HG02938 (cell line): ENCODE data around the gene DOCK11.

ENCODE experiments used
- ATAC-seq: cut with Tn5 transposase; IDR thresholded peaks from one replicate; pipeline ENCODE4 v1.9.1; 2021; ENCODE audit warnings: mild to moderate bottlenecking, moderate library complexity; ENCODE audit not compliant: unreplicated experiment

Gene DOCK11

GRCh38 chrX:118528071-118528737, 32.6 kb downstream of the DOCK11 start:
- peak; percentile 87 for ATAC-seq

DNA sequence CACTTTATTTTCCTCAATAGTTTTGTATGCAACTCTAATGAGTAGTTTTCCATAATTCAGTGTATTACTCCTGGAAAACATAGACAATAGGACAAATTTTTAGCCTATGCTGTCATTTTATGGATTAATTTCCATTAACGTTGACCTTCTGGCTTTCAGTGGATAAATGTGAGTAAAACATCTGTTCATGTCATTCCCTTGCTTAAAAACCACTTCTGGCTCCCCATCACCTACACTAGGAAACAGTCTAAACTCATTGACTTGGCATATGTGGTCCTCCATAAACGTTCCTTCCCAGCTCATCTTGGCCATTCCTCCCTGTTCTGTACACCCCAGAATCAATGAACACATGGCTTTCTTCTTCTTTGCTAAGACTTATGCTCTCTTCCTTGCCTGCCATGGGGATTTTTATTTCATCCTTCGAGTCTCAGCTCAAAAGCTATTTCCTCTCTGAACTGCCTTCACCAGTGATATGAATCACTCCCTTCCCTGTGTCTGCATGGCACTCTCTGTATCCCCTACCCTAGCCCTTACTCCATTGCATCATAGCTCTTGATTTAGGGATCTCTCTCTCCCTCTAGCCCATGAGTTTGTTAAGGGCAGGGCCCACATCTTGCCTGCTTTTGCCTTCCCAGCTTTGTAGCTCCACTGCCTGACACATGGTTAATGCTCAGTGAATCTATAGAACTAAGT, 34.8 kb downstream of the DOCK11 start:
- no peak for ATAC-seq

GRCh38 chrX:118534716-118535493, 39.3 kb downstream of the DOCK11 start:
- no peak for ATAC-seq

GRCh38 chrX:118536204-118536603, 40.6 kb downstream of the DOCK11 start:
- peak; percentile 74 for ATAC-seq

GRCh38 chrX:118536687-118537461, 41.3 kb downstream of the DOCK11 start:
- ATAC-seq: peak; percentile 65

DNA sequence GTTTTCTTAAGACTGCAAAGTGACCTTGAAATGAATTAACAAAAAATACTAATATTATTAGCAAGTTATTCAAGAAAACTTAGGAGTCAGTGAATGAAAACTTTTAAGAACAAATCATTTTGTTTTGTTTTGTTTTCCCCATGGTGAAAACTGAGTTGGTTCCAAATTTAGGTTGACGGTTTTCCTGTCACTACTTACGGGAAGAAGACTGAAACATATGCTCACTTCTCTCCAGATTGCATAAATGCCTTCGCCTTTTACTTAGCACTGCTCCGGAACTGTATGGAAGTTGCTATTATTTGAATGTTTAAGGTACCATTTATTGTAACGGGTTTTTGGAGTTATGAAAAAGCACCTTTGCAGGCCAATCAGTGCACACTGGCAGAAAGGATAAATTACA, 42.8 kb downstream of the DOCK11 start:
- ATAC-seq: no peak

DNA sequence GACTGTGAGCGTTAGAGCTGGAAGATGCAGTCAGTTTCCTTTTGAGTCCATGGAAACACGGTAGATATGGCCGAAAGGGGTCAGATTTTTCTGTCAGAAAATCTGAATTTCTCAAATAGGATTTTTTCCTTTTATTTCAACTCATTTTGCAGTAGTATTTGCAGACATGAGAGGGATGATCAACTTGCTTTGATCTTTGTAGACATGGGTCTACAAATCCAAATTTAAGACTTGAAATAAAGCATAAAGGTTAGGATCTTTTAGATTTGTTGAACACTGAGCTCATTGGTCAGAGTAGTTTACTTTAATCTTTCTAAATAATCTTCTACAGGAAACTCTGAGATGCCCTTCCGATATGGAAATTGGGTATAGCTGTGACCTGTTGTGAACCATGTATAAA, 44.7 kb downstream of the DOCK11 start:
- ATAC-seq: no peak

DNA sequence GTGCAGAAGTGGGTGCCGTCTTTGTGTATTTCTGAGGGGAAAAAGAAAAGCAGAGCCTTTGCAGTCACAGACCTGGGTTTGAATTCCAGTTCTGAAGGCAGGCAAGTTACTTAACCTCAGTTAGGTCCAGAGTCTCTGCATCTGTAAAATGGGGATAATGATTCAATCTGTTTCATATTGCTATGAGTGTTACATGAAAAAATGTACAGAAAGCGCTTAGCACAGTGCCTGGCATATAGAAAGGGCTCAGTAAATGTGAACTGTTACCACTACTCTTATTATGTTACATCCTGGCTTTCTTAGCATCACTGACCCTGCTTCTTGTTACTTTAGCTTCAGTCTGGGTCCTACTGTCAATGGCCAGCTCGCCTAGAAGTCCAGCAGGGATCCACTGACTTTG, 45.9 kb downstream of the DOCK11 start:
- no peak for ATAC-seq

- no peak for ATAC-seq
These were observed 49.9 kb downstream of the DOCK11 start for GRCh38 chrX:118545510-118545909.

GRCh38 chrX:118548841-118549240, 53.2 kb downstream of the DOCK11 start:
- no peak for ATAC-seq

DNA sequence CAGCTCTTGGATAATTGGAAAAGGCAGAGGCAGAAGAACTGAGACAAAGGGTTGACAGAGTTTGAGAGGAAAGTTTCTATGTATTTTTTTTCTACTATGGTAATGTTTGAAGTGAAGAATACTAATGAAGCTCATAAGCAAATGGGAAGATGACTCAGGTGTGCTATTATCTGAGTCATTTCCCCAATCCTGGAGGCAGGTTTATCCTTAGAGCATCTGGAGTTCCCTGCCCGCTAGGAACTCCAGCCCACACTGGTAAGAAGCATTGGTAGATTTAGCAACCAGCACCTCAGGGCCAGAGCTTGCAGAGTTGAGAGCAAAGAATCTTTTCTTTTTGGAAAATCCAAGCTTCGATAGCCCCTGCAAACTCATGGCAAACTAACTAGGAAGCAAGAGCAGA, 55.2 kb downstream of the DOCK11 start:
- ATAC-seq: no peak

GRCh38 chrX:118551426-118551825, 55.8 kb downstream of the DOCK11 start:
- no peak for ATAC-seq

DNA sequence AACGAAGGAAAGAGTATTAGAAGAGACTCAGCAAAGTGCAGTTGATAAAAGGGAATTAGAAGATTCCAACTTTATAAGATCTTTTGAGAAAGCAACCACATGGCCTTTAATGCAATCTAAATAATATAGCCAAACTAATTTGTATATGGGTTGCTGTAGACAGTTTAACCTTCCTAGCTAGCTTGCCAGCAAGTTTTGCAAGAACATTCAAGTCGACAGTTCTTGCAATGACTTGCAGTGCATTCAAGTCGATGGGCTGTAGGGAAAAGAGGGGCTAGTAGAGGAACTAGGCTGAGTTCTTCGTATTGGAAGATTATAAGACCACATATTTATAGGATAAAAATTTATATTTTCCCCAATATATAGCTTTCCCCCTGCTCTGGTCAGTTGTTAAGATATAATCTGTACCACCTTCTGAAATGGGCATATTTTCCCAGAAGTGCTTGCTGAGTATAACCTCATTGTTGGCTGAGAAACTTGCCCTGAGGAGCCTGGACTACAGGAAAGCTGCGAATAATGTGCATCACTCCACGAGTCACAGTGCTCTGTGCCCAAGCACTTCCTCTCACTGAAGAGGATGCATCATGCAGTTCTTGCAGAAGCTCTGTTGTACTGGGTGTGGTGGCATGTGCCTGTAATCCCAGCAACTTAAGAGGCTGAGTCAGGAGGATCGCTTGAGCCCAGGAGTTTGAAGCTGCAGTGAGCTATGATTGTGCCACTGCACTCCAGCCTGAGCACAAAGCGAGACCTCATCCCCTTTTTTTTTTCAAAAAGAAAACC, 56.7 kb downstream of the DOCK11 start:
- no peak for ATAC-seq

DNA sequence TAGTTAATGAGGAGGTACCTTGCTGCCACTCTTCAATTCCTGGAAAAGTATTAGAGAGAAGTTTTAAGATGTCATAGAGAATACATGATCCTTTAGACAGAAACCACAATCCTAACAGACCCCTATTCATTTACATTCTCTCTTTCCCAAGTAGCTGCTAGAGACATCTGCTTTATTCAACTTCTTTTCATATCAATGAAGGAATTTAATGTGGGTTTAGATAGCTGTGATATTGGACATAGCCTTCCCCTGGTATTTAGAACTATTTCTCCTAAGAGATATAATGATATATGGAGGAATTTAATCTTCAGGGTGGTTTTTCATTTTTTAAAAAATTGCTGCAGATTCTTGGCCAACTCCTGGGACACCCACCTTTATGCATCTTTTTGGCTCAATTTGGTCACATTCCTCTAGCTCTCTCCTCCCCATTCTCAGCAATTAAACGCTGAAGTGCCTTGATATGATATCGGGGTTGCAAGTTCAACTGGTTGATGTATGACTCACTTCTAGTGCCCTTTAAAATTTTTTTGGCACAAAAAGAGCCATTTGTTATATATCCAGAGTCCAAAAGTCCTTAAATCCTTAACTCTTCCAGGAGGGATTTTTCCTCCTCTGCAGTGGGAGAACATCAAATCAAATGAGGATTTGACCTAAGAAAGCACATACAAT, 57.6 kb downstream of the DOCK11 start:
- ATAC-seq: no peak

GRCh38 chrX:118554511-118554910, 58.9 kb downstream of the DOCK11 start:
- no peak for ATAC-seq

DNA sequence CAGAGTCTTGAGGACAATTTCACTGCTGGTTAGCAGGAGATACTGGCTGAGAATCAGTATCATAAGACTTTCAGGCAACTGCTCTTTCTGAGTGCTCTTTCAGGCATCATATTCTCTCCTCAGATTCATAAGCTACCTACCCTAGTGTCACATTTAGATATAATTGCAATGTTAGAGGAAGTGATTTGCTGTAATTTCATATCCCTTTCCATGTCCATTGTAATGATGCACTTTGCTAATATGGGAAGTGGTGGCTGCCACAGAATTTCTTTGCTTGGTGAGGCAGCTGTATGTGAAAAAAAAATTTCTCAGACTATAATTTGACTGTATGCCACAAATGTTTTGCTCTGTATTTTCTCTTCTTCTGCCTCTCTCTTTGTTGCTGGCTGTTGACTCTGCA, 63.3 kb downstream of the DOCK11 start:
- ATAC-seq: no peak

- no peak for ATAC-seq
These were observed 64.9 kb downstream of the DOCK11 start for GRCh38 chrX:118560489-118560888.

GRCh38 chrX:118562582-118563164, 67.1 kb downstream of the DOCK11 start:
- no peak for ATAC-seq

- no peak for ATAC-seq
These were observed 68.9 kb downstream of the DOCK11 start for GRCh38 chrX:118564498-118564897.
